GM12872 (cell line): Measurements from ENCODE around the gene EDC3.

ENCODE experiments used
- TF ChIP-seq, protein P1 (sequence below): IDR thresholded peaks from 3 replicates; pipeline ENCODE4 v1.5.1; 2011; ENCODE audit warnings: low read depth, mild to moderate bottlenecking, low read length, moderate library complexity; ENCODE audit not compliant: insufficient read depth

The EDC3 gene

DNA sequence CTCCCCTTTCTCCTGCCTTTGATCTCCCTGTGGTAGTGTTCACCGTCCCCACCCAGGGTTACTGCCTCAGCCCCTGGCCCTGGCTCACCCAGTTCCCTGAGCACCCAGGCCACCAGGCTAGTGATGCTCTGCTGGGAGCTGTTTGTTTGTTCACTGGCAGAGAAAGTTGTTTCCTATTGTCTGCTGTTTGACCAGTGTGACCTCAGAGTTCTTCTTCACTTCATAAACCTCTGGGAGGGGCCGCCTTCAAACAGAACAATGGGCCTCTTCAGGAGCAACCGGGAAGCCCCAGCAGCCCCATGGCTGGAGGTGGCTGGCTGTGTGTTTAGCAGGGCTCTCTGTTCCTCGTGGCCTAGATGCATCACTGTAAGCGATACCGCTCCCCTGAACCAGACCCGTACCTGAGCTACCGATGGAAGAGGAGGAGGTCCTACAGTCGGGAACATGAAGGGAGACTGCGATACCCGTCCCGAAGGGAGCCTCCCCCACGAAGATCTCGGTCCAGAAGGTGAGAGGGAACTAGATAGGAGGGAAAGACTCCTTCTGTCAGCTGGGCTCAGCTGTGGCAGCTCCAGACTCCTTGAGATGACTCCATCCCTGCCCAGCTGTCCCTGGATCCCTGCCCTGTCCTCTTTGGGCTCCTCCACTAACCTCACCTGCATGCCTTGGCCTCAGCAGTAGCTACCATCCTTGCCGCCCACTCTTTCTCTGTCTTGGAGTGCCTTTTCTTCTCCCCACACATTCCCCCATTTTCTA is 76.8 kb downstream of the EDC3 start:
- TF ChIP-seq, protein P1, sequence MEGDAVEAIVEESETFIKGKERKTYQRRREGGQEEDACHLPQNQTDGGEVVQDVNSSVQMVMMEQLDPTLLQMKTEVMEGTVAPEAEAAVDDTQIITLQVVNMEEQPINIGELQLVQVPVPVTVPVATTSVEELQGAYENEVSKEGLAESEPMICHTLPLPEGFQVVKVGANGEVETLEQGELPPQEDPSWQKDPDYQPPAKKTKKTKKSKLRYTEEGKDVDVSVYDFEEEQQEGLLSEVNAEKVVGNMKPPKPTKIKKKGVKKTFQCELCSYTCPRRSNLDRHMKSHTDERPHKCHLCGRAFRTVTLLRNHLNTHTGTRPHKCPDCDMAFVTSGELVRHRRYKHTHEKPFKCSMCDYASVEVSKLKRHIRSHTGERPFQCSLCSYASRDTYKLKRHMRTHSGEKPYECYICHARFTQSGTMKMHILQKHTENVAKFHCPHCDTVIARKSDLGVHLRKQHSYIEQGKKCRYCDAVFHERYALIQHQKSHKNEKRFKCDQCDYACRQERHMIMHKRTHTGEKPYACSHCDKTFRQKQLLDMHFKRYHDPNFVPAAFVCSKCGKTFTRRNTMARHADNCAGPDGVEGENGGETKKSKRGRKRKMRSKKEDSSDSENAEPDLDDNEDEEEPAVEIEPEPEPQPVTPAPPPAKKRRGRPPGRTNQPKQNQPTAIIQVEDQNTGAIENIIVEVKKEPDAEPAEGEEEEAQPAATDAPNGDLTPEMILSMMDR = no peak

DNA sequence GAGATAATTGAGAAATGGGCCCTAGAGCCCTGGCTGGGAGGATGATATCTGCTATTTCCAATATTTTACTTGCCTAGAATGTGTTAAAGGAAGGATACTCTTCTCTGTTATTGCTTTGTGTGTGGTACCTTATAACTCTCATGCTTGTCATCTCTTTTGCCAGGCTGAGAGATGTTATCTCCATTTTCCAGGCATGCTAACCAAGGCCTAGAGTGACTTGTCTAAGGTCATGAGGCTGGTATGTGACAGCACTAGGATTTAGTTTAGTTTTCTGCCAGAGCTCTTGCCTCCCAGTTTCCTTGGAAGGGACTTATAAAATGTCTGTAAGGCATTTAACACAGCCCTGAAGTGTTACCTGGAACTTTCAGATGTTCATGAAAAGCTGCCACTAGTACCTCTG is 78.8 kb downstream of the EDC3 start:
- TF ChIP-seq, protein P1 = no peak

DNA sequence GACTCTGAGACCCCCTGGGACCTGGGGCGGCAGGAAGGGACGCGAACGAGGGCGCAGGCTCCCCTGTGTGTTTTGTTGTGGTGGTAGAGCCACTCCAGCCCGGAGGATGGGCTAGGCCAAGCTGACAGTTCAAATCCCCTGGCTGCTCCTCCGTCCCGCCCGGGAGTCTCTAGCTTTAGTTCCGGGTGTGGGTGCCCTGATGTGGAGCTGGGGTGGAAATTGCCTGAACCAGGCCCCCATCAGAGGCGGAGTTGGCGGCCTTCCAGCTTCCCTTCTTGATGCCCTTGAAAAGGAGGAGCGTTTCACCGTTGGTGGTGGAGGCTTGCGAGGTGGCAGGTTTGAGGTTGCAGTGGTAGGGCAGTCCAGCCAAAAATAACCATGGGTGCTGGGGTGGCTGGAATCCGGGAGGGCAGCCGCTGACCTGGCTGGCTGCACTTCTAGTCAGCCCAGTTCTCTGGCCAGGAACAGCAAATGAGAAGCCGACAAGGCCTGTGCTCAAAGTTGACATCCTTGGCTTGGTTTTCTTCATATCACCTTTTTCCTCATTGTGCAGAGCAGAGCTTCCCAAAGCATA is 79.4 kb downstream of the EDC3 start:
- TF ChIP-seq, protein P1 = no peak

DNA sequence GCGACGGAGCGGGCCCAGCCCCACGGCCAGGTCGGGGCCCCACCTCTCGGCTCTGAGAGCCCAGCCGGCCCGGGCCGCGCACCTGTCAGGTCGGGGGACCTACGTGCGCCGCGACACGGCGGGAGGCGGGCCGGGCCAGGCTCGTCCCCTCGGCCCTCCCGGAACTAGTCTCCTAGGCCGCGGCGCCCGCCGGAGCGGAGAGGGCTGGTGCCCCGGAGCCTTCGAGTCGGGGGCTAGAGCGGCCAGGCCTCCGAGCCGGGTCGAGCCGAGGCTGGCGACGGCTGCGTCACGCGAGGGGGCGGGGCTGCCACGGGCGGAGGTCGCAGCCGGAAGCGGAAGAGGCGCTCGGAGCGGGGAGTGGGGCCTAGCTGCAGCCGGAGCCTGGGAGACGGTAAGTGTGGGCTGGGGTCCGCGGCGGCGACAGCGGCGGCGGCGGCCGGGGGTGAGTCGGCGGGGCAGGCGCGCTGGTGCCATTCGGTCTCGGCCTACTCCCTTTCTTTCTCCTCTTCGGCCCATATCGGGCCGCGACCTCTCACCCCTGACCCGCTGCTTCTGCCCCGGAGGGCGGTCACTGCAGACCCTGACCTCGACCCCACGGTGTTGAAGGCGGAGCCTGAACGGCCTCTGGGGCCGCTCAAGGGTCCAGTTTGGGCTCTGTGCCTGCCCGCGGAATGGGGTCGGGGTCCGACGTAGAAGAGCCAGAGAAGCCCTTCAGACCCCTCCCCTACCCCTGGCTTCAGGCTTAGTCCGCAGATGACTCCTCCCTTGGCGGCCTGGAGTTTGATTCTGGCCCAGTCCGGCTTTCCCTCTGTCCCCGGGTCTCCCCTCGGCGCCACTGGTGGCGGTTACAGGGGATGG is 80.1 kb downstream of the EDC3 start, which contains the start of gene CLK3:
Gene CLK3, plus strand, starts transcription at position 329 of the 858 bp plus-strand sequence. CDS start 3,361 bp downstream, outside the sequence.
- TF ChIP-seq, protein P1 = no peak

DNA sequence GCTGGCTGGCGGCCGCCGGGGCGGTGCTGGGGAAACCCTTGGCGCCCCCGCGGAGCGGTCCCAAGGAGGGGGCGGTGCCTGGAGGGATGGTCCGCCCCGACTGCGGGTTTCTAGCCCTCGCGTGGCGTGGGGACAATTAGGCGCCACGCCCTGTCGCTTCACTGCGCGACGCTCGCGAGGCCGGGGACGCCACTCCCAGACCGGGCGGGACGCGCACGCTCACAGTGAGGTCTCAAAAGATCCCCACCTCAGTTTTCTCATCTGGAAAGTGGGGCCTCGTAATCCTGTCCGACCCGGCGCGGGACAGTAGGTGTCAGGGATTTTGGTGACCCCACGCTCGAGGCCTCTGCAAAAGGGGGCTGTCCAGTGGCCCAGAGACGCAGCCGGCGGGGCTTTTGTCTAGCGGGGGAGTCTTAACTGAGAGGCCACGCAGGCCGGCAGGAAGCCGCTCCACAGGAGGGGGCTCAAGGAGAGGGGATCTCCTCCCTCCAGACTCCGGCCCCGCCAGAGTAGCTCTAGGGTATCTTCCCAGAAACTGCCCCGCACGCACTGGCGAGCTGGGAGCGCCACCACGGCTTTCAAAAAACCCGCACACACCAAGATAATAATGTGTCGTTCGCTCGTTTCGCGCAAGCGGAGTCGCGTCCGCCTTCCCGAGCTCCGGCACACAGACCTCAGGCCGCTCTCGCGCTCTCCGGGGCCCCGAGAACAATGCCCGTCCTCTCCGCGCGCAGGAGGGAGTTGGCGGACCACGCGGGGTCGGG is 80.9 kb downstream of the EDC3 start:
- TF ChIP-seq, protein P1 = no peak

DNA sequence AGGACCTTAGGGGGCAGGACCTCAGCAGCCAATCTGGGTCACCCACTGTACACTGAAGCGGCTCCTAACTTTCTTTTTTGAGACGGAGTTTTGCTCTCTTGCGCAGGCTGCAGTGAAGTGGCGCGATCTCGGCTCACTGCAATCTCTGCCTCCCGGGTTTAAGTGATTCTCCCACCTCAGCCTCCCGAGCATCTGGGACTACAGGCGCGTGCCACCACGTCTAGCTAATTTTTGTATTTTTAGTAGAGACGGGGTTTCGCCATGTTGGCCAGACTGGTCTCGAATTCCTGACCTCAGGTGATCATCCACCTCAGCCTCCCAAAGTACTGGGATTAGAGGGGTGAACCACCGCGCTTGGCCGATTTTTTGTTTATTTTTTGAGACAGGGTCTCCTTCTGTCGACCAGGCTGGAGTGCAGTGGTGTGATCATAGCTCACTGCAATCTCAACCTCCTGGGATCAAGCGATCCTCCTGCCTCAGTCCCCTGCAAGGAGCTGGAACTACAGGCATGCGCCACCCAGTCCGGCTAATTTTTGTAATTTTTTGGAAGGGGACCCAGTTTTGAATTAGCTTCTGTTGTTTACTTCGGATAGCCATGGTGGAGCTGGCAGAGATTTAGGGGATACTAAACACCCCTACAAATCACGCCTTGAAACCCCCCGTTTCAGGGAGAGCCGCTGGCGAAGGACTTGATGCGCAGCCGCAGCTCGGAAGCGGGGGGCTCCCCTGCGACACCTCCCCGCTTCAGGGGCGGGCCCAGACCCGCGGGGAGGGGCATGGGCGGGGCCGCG is 81.7 kb downstream of the EDC3 start:
- TF ChIP-seq, protein P1 = no peak
